Keratinocyte (primary cell): ENCODE results near the gene DCST2. TPM values are rescaled to one million over a fixed set of nuclear protein-coding genes. Genes with fewer than 3 reads are reported as not detected.

Source experiments
- DNase-seq: peaks from one replicate; pipeline ENCODE4 v3.0.0-alpha.2; 2011; ENCODE audit warnings: low read depth, missing footprints, low spot score
- FAIRE-seq: peaks from 2 replicates; lab custom pipeline; 2011; peaks lifted over from hg19 to GRCh38; lab: Jason Lieb, UNC
- H2AFZ ChIP-seq: 2 replicates; pipeline ENCODE4 v1.6.0; 2012; ENCODE audit warnings: low read length, control low read depth, inconsistent platforms; ENCODE audit not compliant: control insufficient read depth
- H3K27ac ChIP-seq: 2 replicates; pipeline ENCODE4 v1.5.1; 2011; ENCODE audit warnings: low read length; ENCODE audit not compliant: control insufficient read depth, insufficient read depth
- H3K27me3 ChIP-seq: 3 replicates; pipeline ENCODE4 v1.6.0; 2011; ENCODE audit warnings: low read length; ENCODE audit not compliant: control insufficient read depth, insufficient read depth; ENCODE audit errors: extremely low read depth
- H3K36me3 ChIP-seq, 2 experiments: 2 replicates in 1 of 2; 3 replicates in 1 of 2; pipeline ENCODE4 v1.5.1; 2011; ENCODE audit warnings: low read length in 2 of 2, mild to moderate bottlenecking in 1 of 2; ENCODE audit not compliant: control insufficient read depth in 2 of 2, insufficient read depth in 2 of 2; ENCODE audit errors: extremely low read depth in 1 of 2
- H3K4me1 ChIP-seq: 3 replicates; pipeline ENCODE4 v1.5.1; 2011; ENCODE audit warnings: low read length; ENCODE audit not compliant: control insufficient read depth, insufficient read depth; ENCODE audit errors: extremely low read depth
- H3K4me2 ChIP-seq: 3 replicates; pipeline ENCODE4 v1.6.0; 2011; ENCODE audit warnings: low read depth, low read length; ENCODE audit not compliant: control insufficient read depth, insufficient read depth; ENCODE audit errors: extremely low read depth
- H3K4me3 ChIP-seq, 3 experiments: fragments of 200-600 bp in 1 of 3; sonication (generic) in 1 of 3; 2 replicates in 2 of 3; 3 replicates in 1 of 3; pipeline ENCODE4 v1.5.1; 2011 to 2016; ENCODE audit warnings: low read length in 3 of 3, mild to moderate bottlenecking in 3 of 3, control low read depth in 2 of 3, inconsistent platforms in 1 of 3, low read depth in 1 of 3, mixed read lengths in 1 of 3, mixed run types in 1 of 3, moderate library complexity in 1 of 3; ENCODE audit not compliant: control insufficient read depth in 2 of 3, insufficient read depth in 2 of 3; ENCODE audit errors: extremely low read depth in 1 of 3
- H3K79me2 ChIP-seq: 2 replicates; pipeline ENCODE4 v1.6.0; 2012; ENCODE audit warnings: low read length; ENCODE audit not compliant: control insufficient read depth, insufficient read depth
- H3K9ac ChIP-seq: 3 replicates; pipeline ENCODE4 v1.6.0; 2011; ENCODE audit warnings: low read length; ENCODE audit not compliant: control insufficient read depth, insufficient read depth; ENCODE audit errors: extremely low read depth
- H3K9me1 ChIP-seq: 3 replicates; pipeline ENCODE4 v1.6.0; 2011; ENCODE audit warnings: low read length; ENCODE audit not compliant: control insufficient read depth, insufficient read depth; ENCODE audit errors: extremely low read depth
- H3K9me3 ChIP-seq: 2 replicates; pipeline ENCODE4 v1.5.1; 2012; ENCODE audit warnings: low read depth, low read length; ENCODE audit not compliant: control insufficient read depth
- H4K20me1 ChIP-seq: 3 replicates; pipeline ENCODE4 v1.6.0; 2011; ENCODE audit warnings: low read length; ENCODE audit not compliant: control insufficient read depth, insufficient read depth; ENCODE audit errors: extremely low read depth
- EZH2 ChIP-seq: IDR thresholded peaks from one replicate; pipeline ENCODE4 v1.6.1; 2012; ENCODE audit warnings: inconsistent platforms, mild to moderate bottlenecking, low read length, moderate library complexity
- dilution Hi-C: fragments of 300-500 bp; cut with MboI; formaldehyde crosslinking; loops from one replicate; pipeline ENCODE4 v1.7.0; 2020; ENCODE audit warnings: low sequenced_read_pairs; ENCODE audit not compliant: extremely low pct_ligation_motif_present
- polyA plus RNA-seq, 5 experiments: library from polyadenylated mRNA; depleted of rRNA in 3 of 5; stranded (reverse) in 3 of 5; stranded (forward) in 1 of 5; unstranded in 1 of 5; fragments of >200 nt; gene quantifications; 1 replicate in 1 of 5; 2 replicates in 3 of 5; 3 replicates in 1 of 5; pipeline versions ENCODE4 v1.2.1 to v1.2.3, GENCODE V29; 2011 to 2012; ENCODE audit warnings: missing spikeins in 2 of 5, low read depth in 1 of 5, low replicate concordance in 1 of 5
- TF ChIP-seq, protein P1 (sequence below), 3 experiments: IDR thresholded peaks in 1 of 3; conservative IDR thresholded peaks in 1 of 3; optimal IDR thresholded peaks in 1 of 3; 2 replicates in 2 of 3; 3 replicates in 1 of 3; pipeline versions ENCODE3 to v1.5.1; 2011; ENCODE audit warnings: low read length in 3 of 3, mild to moderate bottlenecking in 3 of 3, moderate library complexity in 2 of 3, control low read depth in 1 of 3, inconsistent platforms in 1 of 3; ENCODE audit not compliant: insufficient read depth in 2 of 3; ENCODE audit errors: extremely low read depth in 1 of 3

The DCST2 gene
- polyA plus RNA-seq, 1 donor (not counting 4 experiments of a cell fraction or from before 2014, with no cell fraction given), result 0.14 TPM

DNA sequence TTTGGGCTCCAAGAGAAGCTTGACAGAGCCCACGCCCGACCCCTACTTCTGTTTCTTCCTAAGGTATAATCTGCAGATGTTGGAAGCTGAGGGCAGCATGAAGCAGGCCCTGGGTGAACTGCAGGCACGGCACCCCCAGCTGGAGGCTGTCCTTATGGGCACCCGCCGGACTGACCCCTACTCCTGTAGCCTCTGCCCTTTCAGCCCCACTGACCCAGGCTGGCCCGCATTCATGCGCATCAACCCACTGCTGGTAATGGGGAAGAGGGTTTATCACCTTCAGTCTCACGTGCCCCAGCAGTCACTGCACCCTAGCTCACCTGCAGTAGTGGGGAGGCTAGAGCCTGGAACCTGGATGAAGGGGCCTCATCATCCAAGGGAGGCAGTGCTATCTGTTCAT, 43.3 kb downstream of the DCST2 start:
- Histone ChIP-seq H3K9me3 (no peaks in the 10 kb centered on the region), H3K4me3 (no peak overlapping the region), H2AFZ (no peak overlapping the region), H3K79me2 (peaks cover 23% of the 10 kb centered on the region), H3K4me1 (no peaks in the 10 kb centered on the region), H3K27me3 (no peaks in the 10 kb centered on the region), H3K27ac (no peak overlapping the region), H3K36me3 (peaks cover 23 to 26% of the 10 kb centered on the region in 2 experiments), H3K4me2 (no peak overlapping the region), H3K9me1 (no peaks in the 10 kb centered on the region), H3K9ac (no peak overlapping the region), H4K20me1 (peaks cover 3% of the 10 kb centered on the region)
- FAIRE-seq (no peak), DNase-seq (no peak)
- dilution Hi-C loops, result no loop called here
- TF ChIP-seq EZH2, result no peak
- TF ChIP-seq, protein P1, sequence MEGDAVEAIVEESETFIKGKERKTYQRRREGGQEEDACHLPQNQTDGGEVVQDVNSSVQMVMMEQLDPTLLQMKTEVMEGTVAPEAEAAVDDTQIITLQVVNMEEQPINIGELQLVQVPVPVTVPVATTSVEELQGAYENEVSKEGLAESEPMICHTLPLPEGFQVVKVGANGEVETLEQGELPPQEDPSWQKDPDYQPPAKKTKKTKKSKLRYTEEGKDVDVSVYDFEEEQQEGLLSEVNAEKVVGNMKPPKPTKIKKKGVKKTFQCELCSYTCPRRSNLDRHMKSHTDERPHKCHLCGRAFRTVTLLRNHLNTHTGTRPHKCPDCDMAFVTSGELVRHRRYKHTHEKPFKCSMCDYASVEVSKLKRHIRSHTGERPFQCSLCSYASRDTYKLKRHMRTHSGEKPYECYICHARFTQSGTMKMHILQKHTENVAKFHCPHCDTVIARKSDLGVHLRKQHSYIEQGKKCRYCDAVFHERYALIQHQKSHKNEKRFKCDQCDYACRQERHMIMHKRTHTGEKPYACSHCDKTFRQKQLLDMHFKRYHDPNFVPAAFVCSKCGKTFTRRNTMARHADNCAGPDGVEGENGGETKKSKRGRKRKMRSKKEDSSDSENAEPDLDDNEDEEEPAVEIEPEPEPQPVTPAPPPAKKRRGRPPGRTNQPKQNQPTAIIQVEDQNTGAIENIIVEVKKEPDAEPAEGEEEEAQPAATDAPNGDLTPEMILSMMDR (optimal IDR thresholded peaks at IDR 0.05 in 1 of 3, IDR thresholded peaks at IDR 0.05 in 1 of 3, conservative IDR thresholded peaks at IDR 0.05 in 1 of 3; ENCODE audit: extremely low read depth in 1 of 3, insufficient read depth in 2 of 3, low read length in 3 of 3), result no peak

DNA sequence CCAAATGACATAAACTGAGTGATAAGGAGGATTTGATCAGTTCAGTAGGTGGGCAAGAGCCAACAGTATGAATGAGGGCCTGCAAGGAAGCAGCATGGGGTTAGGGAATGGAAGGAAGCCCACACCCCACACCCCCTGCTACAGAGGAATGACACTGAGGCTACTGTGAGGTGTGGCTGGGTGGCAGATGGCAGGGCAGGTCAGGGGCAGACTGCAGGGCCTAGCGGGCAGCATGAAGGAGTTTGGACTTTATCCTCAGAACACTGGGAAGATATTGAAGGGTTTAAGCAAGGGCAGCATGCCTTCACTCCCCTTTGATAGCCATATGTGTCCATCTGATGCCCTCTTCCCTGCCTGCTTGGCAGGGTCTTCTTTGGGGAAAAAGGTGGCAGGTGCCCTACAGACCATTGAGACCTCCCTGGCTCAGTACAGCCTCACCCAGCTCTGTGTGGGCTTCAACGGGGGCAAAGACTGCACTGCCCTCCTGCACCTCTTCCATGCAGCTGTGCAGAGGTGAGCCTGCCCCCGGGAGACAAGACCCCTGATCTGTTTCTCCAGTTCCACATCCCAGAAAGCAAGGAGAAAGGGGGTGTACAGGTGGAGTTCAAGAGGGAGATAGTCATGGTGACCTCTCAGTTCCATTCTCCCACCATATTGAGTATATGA, 44.3 kb downstream of the DCST2 start:
- DNase-seq, result no peak
- dilution Hi-C loops, result no loop called here
- H3K9ac ChIP-seq, result no peak overlapping the region
- peaks cover 3% of the 10 kb centered on the region for H4K20me1 ChIP-seq
- no peak overlapping the region for H3K27ac ChIP-seq
- H3K79me2 ChIP-seq, result peaks cover 28% of the 10 kb centered on the region
- H3K9me3 ChIP-seq, result no peaks in the 10 kb centered on the region
- no peaks in the 10 kb centered on the region for H3K27me3 ChIP-seq
- no peak for FAIRE-seq
- H3K4me2 ChIP-seq, result no peak overlapping the region
- peaks cover 5% of the 10 kb centered on the region for H3K4me1 ChIP-seq
- TF ChIP-seq EZH2, result no peak
- TF ChIP-seq, protein P1 (optimal IDR thresholded peaks at IDR 0.05 in 1 of 3, IDR thresholded peaks at IDR 0.05 in 1 of 3, conservative IDR thresholded peaks at IDR 0.05 in 1 of 3; ENCODE audit: extremely low read depth in 1 of 3, insufficient read depth in 2 of 3, low read length in 3 of 3), result no peak
- no peak overlapping the region for H3K4me3 ChIP-seq
- H2AFZ ChIP-seq, result no peak overlapping the region
- H3K36me3 ChIP-seq, result peaks cover 23 to 28% of the 10 kb centered on the region in 2 experiments
- no peaks in the 10 kb centered on the region for H3K9me1 ChIP-seq
